Right lobe of liver (tissue), 6 donors: ENCODE data around the gene SLC48A1. TPM values are rescaled to one million over a fixed set of nuclear protein-coding genes. Genes with fewer than 3 reads are reported as not detected.

Experiments
- ATAC-seq, 4 donors: fragments of 200-7000 bp; cut with Tn5 transposase; one replicate each; pipeline ENCODE4 v1.9.1; 2020; ENCODE audit warnings: mild to moderate bottlenecking in 4 of 4, moderate library complexity in 4 of 4
- DNase-seq, 3 donors: peaks; one replicate each; pipeline ENCODE4 v3.0.0-alpha.2; 2020
- H3K27ac ChIP-seq, 3 donors: fragments of 200-600 bp; one replicate each; pipeline ENCODE4 v1.8.0; 2022
- H3K27me3 ChIP-seq, 2 donors: fragments of 200-600 bp; one replicate each; pipeline ENCODE4 v1.8.0; 2022
- H3K36me3 ChIP-seq, 4 donors: fragments of 200-600 bp; sonication (generic) in 1 of 4; one replicate each; pipeline versions ENCODE4 v1.5.1 to v1.8.0; 2017 to 2022; ENCODE audit warnings: control low read depth in 1 of 4
- H3K4me1 ChIP-seq, 4 donors: fragments of 200-600 bp; sonication (generic) in 1 of 4; one replicate each; pipeline versions ENCODE4 v1.5.1 to v1.8.0; 2017 to 2022; ENCODE audit warnings: control low read depth in 1 of 4
- H3K4me3 ChIP-seq, 3 donors: fragments of 200-600 bp; one replicate each; pipeline ENCODE4 v1.8.0; 2022
- H3K9me3 ChIP-seq, 4 donors: fragments of 200-600 bp; sonication (generic) in 1 of 4; one replicate each; pipeline versions ENCODE4 v1.5.1 to v1.8.0; 2017 to 2022; ENCODE audit warnings: control low read depth in 1 of 4
- CTCF ChIP-seq, 4 donors: fragments of 200-600 bp in 3 of 4; fragments of 450-650 bp in 1 of 4; IDR thresholded peaks; one replicate each; pipeline versions ENCODE4 v1.5.1 to v1.8.0; 2016 to 2022; ENCODE audit warnings: antibody characterized with exemption in 4 of 4, mild to moderate bottlenecking in 2 of 4
- POLR2A ChIP-seq: fragments of 450-650 bp; IDR thresholded peaks from one replicate; pipeline ENCODE4 v1.6.1; 2017; ENCODE audit warnings: antibody characterized with exemption, mild to moderate bottlenecking
- WGBS: methylation state at CpG from one replicate; pipeline ENCODE4 v1.1.6; 2018; ENCODE audit warnings: low coverage, low lambda C conversion rate; ENCODE audit not compliant: insufficient coverage; ENCODE audit errors: missing lambda C conversion rate; 5-methylcytosine and 5-hydroxymethylcytosine counted together
- intact Hi-C, 2 donors: fragments of 100-400 bp; cut with DNase I; formaldehyde crosslinking; loops; one replicate each; pipeline versions ENCODE4 v1.11.2 to v1.14.1; 2022
- total RNA-seq, 6 experiments: library from RNA; depleted of rRNA in 2 of 6; stranded (reverse); fragments of >200 nt in 2 of 6; fragmentation: NEBNext Ultra II Directional in 3 of 6; extraction: Animal tissue kit (Norgen Biotek cat#: 25700) in 3 of 6; gene quantifications; one replicate each; pipeline versions ENCODE4 v1.1.0 to v1.2.4, GENCODE V29; 2016 to 2023
- donor health status: DM: no; HTN: yes; CAD: no.
- donor health status: DM: no; HTN: no; CAD: no.
- donor health status: DM: no; HTN: no; CAD: no.
- donor health status: DM: no; HTN: yes; CAD: no.
- donor health status: DM: no; HTN: yes; CAD: no.

Gene SLC48A1
- total RNA-seq, 6 experiments from 2014 or later = 12.4 to 20.4 (median 18.0) TPM

DNA sequence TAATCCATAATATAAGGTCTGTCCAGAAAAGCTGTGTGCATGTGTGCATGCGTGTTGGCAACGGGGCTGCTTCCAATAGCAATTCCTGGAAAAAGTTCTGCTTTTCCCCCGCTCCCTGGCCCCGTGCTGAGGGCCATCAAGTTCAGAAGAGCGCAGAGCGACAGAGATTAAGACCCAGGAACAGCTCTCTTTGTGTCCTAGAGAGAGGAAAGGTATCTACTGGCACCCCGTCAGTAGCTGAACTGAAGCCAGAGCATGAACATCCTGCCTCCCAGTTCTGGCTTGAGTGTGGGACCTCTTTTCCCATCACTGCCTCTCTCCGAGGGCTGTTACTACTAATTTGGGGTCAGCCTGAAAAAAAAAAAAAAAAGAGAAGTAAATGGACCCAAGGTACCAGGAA, 31.1 kb downstream of the SLC48A1 start:
- no peak overlapping the region for H3K27ac ChIP-seq

GRCh38 chr12:47805417-47805816, 32.4 kb downstream of the SLC48A1 start:
- intact Hi-C loops = no loop called here
- Histone ChIP-seq H3K9me3 (no peaks in the 10 kb centered on the region), H3K4me3 (no peak overlapping the region), H3K27me3 (no peaks in the 10 kb centered on the region), H3K27ac (no peak overlapping the region), H3K4me1 (peaks cover 0 to 20% (median 0%) of the 10 kb centered on the region in 4 donors), H3K36me3 (no peaks in the 10 kb centered on the region)
- no peak for TF ChIP-seq POLR2A
- no peak for TF ChIP-seq CTCF (IDR thresholded peaks at IDR 0.05)
- 47% methylated on average over 2 of the region's 2 CpGs for WGBS
- no peak for DNase-seq
- ATAC-seq = no peak

More for the DNA sequence above, 31.1 kb downstream of the SLC48A1 start:
- H3K4me1 ChIP-seq = peaks cover 0 to 18% (median 0%) of the 10 kb centered on the region in 4 donors
- no peaks in the 10 kb centered on the region for H3K27me3 ChIP-seq
- ATAC-seq (no peak), DNase-seq (no peak)
- 62% methylated on average over 5 of the region's 8 CpGs for WGBS
- no peaks in the 10 kb centered on the region for H3K36me3 ChIP-seq
- H3K4me3 ChIP-seq = no peak overlapping the region
- no peaks in the 10 kb centered on the region for H3K9me3 ChIP-seq
- TF ChIP-seq POLR2A (no peak), CTCF (IDR thresholded peaks at IDR 0.05) (no peak)
- intact Hi-C loops = no loop called here

- TF ChIP-seq CTCF (IDR thresholded peaks at IDR 0.05) = no peak
- TF ChIP-seq POLR2A = no peak
- ATAC-seq (no peak), DNase-seq (no peak)
- Histone ChIP-seq H3K4me1 (peaks cover 0 to 20% (median 0%) of the 10 kb centered on the region in 4 donors), H3K9me3 (no peaks in the 10 kb centered on the region), H3K36me3 (no peaks in the 10 kb centered on the region), H3K4me3 (no peak overlapping the region), H3K27me3 (no peaks in the 10 kb centered on the region), H3K27ac (no peak overlapping the region)
- 40% methylated on average over 3 of the region's 5 CpGs for WGBS
- intact Hi-C loops = no loop called here
Measured at GRCh38 chr12:47807338-47807737, 34.3 kb downstream of the SLC48A1 start.

DNA sequence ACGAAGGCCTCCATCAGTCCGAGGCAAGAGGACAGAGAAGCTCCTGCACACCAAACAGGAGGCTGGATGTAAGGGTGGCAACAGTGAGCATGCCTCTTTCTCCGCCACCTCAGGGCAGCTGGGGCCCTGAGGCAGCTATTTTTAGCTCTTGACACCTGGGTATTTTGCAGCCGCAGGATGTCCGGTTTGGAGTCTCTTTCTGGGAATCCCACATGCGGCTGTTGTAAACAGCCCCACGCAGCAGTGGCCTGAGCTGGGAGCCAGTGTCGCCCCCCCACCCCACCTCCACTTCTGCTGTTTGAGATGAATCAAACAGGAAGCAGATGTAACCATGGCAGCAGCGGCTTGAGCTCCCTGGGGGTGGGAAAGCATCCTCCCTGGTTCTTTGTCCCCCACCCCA, 35.0 kb downstream of the SLC48A1 start:
- no peak overlapping the region for H3K4me3 ChIP-seq

More for the DNA sequence above, 35.0 kb downstream of the SLC48A1 start:
- peaks cover 0 to 22% (median 0%) of the 10 kb centered on the region in 4 donors for H3K4me1 ChIP-seq
- ATAC-seq = peak; percentile 12 to 40 (median 20)
- H3K27ac ChIP-seq = peak overlapping the region in 2 of 3 donors; percentile 12 to 40
- WGBS = no CpG with 5 or more reads among the region's 9 CpGs
- no peaks in the 10 kb centered on the region for H3K36me3 ChIP-seq
- intact Hi-C loops = no loop called here
- H3K27me3 ChIP-seq = no peaks in the 10 kb centered on the region
- peak in 1 of 3 donors; percentile 53 for DNase-seq
- H3K9me3 ChIP-seq = no peaks in the 10 kb centered on the region
- TF ChIP-seq POLR2A (no peak), CTCF (IDR thresholded peaks at IDR 0.05) (no peak)
